K562 (cell line): ENCODE results near the gene TOMM70. TPM values are rescaled to one million over a fixed set of nuclear protein-coding genes. Genes with fewer than 3 reads are reported as not detected.

Source experiments
- CBX3 ChIP-seq, 2 experiments: IDR thresholded peaks; 1 replicate in 1 of 2; 2 replicates in 1 of 2; pipeline ENCODE4 v1.6.1; 2012; ENCODE audit warnings: inconsistent platforms in 2 of 2, low read length in 2 of 2, borderline replicate concordance in 1 of 2, control low read depth in 1 of 2
- ZNF165 ChIP-seq: fragments of 250-450 bp; sonication (Bioruptor Pico); IDR thresholded peaks from 2 replicates; pipeline ENCODE4 v1.4.0; 2020; ENCODE audit warnings: borderline replicate concordance
- ZNF707 ChIP-seq: fragments of 250-450 bp; sonication (Bioruptor Pico); conservative IDR thresholded peaks from 2 replicates; pipeline ENCODE4 v1.8.0; 2022; ENCODE audit warnings: inconsistent platforms, mild to moderate bottlenecking, moderate library complexity
- ZNF785 ChIP-seq: fragments of 250-450 bp; sonication (Bioruptor Pico); IDR thresholded peaks from 2 replicates; pipeline ENCODE4 v1.4.0; 2020; ENCODE audit warnings: mild to moderate bottlenecking
- polyA plus RNA-seq, 8 experiments: library from polyadenylated mRNA; depleted of rRNA in 4 of 8; stranded (reverse) in 5 of 8; unstranded in 3 of 8; fragments of >200 nt; fragmentation: Nextera tagmentation in 2 of 8; fragmentation: Illumina TruSeq in 1 of 8; extraction: Ambion mirVana in 2 of 8; extraction: Trizol in 1 of 8; gene quantifications; 2 replicates each; pipeline versions ENCODE4 v1.2.1 to v1.2.3, GENCODE V29; 2011 to 2014; ENCODE audit warnings: inconsistent platforms in 1 of 8, missing spikeins in 1 of 8
- total RNA-seq, 7 experiments: library from RNA; depleted of rRNA in 6 of 7; stranded (reverse); fragments of >200 nt in 6 of 7; fragmentation: Illumina TruSeq in 2 of 7; extraction: Trizol in 2 of 7; gene quantifications; 2 replicates each; pipeline versions ENCODE4 v1.2.1 to v1.2.3, GENCODE V29; 2011 to 2021; ENCODE audit warnings: low replicate concordance in 1 of 7
- TF ChIP-seq, protein P1 (sequence below), 2 experiments: fragments of 450-650 bp; IDR thresholded peaks; 2 replicates each; pipeline ENCODE4 v1.6.1; 2016
- TF ChIP-seq, protein P2 (sequence below): fragments of 200-800 bp; sonication (Bioruptor generic); IDR thresholded peaks from 2 replicates; pipeline ENCODE4 v1.6.1; 2017; ENCODE audit warnings: missing genetic modification characterization, missing compliant biosample characterization
- TF ChIP-seq, protein P3 (sequence below): sonication (generic); formaldehyde crosslinking; IDR thresholded peaks from 2 replicates; pipeline ENCODE4 v1.8.1; 2023; ENCODE audit warnings: missing genetic modification reagents, mild to moderate bottlenecking, borderline replicate concordance
- TF ChIP-seq, protein P4 (sequence below), 2 experiments: fragments of 450-650 bp in 1 of 2; IDR thresholded peaks; 2 replicates each; pipeline ENCODE4 v1.6.1; 2011 to 2017; ENCODE audit warnings: low read depth in 2 of 2, antibody characterized with exemption in 1 of 2, borderline replicate concordance in 1 of 2, low read length in 1 of 2, mild to moderate bottlenecking in 1 of 2, mixed read lengths in 1 of 2; ENCODE audit not compliant: control insufficient read depth in 1 of 2

Gene TOMM70
- total and polyA plus RNA-seq, 9 of the 15 experiments (the other 6 are each of a cell fraction or from before 2014, with no cell fraction given), result 17.5 to 75.6 (median 54.9) TPM

DNA sequence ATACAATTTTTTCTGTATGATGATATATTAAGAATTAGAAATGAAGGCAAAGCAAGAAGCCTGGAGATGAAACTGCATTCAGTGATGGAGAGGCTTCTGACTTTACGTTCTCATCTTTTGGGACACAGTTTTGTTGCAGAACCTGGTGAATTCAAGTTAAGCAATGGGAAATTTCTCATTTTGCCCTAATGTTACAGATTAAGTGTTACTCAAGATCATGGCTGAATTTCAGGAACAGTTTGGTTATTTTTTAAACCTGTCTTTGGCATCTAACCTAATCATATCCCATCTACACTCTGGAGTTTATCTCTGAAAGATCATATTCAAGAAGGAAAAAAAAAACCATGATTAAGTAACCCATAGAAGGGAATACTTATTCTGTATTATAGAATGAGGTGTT, 60.4 kb downstream of the TOMM70 start (continued):
- TF ChIP-seq, protein P1, sequence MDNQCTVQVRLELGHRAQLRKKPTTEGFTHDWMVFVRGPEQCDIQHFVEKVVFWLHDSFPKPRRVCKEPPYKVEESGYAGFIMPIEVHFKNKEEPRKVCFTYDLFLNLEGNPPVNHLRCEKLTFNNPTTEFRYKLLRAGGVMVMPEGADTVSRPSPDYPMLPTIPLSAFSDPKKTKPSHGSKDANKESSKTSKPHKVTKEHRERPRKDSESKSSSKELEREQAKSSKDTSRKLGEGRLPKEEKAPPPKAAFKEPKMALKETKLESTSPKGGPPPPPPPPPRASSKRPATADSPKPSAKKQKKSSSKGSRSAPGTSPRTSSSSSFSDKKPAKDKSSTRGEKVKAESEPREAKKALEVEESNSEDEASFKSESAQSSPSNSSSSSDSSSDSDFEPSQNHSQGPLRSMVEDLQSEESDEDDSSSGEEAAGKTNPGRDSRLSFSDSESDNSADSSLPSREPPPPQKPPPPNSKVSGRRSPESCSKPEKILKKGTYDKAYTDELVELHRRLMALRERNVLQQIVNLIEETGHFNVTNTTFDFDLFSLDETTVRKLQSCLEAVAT (IDR thresholded peaks at IDR 0.05), result no peak
- no peak for TF ChIP-seq CBX3 (IDR thresholded peaks at IDR 0.05; ENCODE audit: borderline replicate concordance in 1 of 2, low read length in 2 of 2)
- TF ChIP-seq ZNF707 (CRISPR knock-in tag), result no peak
- TF ChIP-seq, protein P2, sequence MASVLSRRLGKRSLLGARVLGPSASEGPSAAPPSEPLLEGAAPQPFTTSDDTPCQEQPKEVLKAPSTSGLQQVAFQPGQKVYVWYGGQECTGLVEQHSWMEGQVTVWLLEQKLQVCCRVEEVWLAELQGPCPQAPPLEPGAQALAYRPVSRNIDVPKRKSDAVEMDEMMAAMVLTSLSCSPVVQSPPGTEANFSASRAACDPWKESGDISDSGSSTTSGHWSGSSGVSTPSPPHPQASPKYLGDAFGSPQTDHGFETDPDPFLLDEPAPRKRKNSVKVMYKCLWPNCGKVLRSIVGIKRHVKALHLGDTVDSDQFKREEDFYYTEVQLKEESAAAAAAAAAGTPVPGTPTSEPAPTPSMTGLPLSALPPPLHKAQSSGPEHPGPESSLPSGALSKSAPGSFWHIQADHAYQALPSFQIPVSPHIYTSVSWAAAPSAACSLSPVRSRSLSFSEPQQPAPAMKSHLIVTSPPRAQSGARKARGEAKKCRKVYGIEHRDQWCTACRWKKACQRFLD (CRISPR knock-in tag), result no peak
- TF ChIP-seq, protein P3, sequence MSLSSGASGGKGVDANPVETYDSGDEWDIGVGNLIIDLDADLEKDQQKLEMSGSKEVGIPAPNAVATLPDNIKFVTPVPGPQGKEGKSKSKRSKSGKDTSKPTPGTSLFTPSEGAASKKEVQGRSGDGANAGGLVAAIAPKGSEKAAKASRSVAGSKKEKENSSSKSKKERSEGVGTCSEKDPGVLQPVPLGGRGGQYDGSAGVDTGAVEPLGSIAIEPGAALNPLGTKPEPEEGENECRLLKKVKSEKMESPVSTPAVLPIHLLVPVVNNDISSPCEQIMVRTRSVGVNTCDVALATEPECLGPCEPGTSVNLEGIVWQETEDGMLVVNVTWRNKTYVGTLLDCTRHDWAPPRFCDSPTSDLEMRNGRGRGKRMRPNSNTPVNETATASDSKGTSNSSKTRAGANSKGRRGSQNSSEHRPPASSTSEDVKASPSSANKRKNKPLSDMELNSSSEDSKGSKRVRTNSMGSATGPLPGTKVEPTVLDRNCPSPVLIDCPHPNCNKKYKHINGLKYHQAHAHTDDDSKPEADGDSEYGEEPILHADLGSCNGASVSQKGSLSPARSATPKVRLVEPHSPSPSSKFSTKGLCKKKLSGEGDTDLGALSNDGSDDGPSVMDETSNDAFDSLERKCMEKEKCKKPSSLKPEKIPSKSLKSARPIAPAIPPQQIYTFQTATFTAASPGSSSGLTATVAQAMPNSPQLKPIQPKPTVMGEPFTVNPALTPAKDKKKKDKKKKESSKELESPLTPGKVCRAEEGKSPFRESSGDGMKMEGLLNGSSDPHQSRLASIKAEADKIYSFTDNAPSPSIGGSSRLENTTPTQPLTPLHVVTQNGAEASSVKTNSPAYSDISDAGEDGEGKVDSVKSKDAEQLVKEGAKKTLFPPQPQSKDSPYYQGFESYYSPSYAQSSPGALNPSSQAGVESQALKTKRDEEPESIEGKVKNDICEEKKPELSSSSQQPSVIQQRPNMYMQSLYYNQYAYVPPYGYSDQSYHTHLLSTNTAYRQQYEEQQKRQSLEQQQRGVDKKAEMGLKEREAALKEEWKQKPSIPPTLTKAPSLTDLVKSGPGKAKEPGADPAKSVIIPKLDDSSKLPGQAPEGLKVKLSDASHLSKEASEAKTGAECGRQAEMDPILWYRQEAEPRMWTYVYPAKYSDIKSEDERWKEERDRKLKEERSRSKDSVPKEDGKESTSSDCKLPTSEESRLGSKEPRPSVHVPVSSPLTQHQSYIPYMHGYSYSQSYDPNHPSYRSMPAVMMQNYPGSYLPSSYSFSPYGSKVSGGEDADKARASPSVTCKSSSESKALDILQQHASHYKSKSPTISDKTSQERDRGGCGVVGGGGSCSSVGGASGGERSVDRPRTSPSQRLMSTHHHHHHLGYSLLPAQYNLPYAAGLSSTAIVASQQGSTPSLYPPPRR, result no peak
- TF ChIP-seq, protein P4, sequence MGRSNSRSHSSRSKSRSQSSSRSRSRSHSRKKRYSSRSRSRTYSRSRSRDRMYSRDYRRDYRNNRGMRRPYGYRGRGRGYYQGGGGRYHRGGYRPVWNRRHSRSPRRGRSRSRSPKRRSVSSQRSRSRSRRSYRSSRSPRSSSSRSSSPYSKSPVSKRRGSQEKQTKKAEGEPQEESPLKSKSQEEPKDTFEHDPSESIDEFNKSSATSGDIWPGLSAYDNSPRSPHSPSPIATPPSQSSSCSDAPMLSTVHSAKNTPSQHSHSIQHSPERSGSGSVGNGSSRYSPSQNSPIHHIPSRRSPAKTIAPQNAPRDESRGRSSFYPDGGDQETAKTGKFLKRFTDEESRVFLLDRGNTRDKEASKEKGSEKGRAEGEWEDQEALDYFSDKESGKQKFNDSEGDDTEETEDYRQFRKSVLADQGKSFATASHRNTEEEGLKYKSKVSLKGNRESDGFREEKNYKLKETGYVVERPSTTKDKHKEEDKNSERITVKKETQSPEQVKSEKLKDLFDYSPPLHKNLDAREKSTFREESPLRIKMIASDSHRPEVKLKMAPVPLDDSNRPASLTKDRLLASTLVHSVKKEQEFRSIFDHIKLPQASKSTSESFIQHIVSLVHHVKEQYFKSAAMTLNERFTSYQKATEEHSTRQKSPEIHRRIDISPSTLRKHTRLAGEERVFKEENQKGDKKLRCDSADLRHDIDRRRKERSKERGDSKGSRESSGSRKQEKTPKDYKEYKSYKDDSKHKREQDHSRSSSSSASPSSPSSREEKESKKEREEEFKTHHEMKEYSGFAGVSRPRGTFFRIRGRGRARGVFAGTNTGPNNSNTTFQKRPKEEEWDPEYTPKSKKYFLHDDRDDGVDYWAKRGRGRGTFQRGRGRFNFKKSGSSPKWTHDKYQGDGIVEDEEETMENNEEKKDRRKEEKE (IDR thresholded peaks at IDR 0.05; ENCODE audit: borderline replicate concordance in 1 of 2, control insufficient read depth in 1 of 2, low read depth in 2 of 2, low read length in 1 of 2), result no peak
- no peak for TF ChIP-seq ZNF785 (CRISPR knock-in tag)
- no peak for TF ChIP-seq ZNF165 (CRISPR knock-in tag)
